HG02981 (cell line): ENCODE results near the gene CDK5.

ENCODE experiments used
- ATAC-seq: cut with Tn5 transposase; IDR thresholded peaks from one replicate; pipeline ENCODE4 v1.9.1; 2021; ENCODE audit warnings: mild to moderate bottlenecking, moderate library complexity; ENCODE audit not compliant: unreplicated experiment

Gene CDK5

DNA sequence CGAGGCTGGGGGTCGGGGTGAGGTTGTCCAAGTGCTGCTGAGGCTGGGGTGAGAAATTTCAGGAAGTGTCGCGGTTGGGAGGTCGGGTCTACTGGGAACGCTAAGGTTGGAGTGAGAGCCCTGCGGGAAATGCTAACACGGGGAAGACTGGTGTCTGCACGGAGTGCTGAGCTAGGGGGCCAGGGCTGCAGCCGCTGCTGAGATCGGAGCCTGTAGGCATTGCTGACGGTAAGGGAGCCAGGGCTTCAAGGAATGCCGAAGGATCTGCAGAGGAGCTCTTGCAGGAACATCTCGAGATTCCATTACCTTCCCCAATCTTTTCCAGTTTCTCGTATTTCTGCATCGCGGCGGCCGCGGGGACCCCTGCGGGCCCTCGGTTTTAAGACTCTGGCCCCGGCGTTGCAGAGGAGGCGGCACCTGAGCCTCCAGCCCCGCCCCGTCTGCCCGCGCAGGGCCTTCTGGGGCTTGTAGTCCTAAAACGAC, at the start of gene CDK5:
CDK5 (minus strand) TSS at position 392 of the 483 bp plus-strand sequence; CDS start at position 343, 49 bp downstream.
- ATAC-seq, result peak; percentile 12

- no peak for ATAC-seq
Observed at GRCh38 chr7:151104411-151105235, 46.9 kb upstream of the CDK5 start.

DNA sequence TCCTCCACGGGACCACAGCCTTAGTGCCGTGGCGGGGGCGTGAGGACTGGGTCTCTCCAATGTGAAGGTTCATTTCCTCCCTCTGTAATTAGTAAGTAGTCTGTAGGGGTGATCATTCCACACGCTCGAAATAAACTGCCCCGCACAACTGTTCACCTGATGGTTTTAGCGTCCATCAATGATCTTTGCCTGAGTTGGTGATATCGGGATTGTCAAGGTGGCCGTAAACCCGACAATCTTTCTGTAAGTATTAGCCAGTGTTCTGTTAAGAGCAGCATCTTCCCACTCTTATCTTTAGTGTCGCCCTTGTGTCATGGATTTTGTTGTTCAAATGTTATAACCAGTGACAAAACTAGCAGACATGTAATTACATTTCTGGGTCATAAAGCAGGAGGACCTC, 46.3 kb upstream of the CDK5 start:
- ATAC-seq, result no peak

DNA sequence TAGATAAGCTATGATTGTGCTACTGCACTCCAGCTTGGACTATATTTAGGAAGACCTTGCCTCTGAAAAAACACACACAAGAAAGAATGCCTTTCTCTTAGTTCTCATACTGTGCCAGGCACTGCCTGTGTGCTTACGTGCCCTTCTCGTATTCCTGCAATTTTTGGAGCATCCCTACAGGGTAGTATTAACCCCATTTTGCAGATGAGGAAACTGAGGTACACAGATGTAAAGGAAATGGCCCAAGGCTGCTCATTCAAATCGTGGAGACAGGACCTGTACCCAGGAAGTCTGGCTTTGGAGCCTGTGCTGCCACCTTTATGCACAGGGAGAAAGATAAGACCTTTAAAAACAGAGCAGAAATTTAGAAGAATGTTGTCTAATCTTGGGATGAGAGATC, 45.3 kb upstream of the CDK5 start:
- no peak for ATAC-seq

- ATAC-seq, result no peak
Observed at GRCh38 chr7:151101621-151102396, 44.1 kb upstream of the CDK5 start.

GRCh38 chr7:151100921-151101320, 43.2 kb upstream of the CDK5 start:
- ATAC-seq, result no peak

DNA sequence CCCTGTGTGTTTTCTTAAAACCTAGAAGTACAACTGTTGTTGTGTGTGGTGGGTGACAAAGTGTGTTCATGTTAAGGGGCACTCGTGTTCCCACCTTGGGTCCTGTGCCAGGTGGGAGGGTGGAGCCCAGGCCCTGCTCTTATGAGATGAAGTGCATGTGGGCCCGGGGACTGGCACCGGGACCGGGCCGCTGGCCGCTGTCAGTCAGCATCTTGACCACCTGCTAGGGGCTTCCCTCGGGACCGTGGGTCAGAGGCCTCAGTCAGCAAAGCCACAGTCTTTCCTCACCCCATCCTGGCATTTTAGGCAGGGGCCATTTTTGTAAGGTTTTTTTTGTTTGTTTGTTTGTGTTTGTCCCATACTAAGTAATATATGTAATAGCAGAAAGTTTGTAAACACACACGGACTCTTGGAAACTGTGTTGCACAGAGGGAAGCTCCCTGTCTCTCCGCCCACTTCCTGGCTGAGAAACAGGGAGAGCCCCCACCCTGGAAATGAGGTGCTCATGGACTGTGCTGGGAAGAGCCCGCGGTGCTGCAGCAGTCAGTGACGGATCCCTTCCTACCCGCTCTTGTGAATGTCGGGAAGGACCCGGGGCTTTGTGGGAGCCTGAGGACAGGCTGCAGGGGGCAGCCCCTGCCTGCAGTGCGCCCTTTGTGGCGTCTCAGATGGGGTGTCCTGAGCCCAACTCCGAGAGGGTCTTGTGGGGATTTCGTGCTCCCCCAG, 42.0 kb upstream of the CDK5 start:
- no peak for ATAC-seq

- ATAC-seq, result no peak
Observed at GRCh38 chr7:151095828-151096475, 38.3 kb upstream of the CDK5 start.

DNA sequence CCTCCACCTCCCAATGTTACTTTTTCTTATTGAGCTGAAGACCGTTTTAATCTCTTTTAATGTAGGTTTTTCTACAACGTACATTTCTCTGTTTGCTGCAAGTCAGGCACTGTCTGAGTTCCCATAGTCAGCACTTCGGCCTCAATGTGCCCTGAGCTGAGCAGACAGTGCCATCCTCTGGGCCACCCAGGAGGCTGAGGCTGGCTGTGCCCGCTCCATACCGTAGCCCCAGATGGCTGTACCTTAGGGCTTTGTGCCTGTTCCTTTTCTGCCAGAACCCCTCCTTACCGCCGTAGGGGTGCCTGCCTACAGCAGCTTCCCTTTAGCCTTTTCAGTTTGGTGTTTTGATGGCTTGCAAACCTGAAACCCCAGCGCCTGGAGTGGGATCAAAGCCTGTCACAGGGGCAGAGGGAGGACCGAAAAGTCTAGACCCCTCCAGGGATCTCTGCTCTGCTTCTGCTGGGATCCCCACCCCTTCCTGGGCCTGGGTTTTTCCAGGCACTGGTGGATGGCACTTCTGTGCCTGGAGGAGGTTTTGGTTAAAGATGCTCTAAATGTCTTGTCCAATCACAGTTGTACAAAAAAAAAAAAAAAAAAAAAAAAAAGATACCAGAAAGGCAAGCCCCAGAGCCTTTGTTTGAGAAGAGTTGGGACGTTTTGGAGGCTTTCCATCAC, 37.6 kb upstream of the CDK5 start:
- no peak for ATAC-seq

GRCh38 chr7:151094675-151095074, 37.0 kb upstream of the CDK5 start:
- ATAC-seq, result no peak

- ATAC-seq, result no peak
Observed at GRCh38 chr7:151093748-151094147, 36.1 kb upstream of the CDK5 start.

GRCh38 chr7:151091988-151092387, 34.3 kb upstream of the CDK5 start:
- no peak for ATAC-seq

DNA sequence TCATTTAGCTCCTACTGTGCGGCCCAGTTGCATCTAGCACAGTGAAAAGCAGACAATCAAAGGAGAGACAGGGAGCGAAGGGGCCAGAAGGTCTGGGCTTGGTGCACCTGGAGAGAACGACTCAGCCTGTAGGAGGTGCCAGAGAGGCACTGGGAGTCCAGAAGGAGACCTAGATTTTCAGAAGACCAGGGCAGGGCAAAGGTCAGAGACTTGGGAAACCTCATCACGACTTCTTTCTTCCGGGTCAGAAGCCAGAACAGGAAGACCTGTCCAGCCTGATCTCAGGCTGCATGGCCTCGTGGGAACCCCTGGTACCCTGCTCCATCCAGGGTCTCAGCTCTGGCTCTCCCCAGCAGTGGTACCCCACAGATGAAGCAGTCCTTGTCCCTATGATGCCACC, 33.7 kb upstream of the CDK5 start:
- ATAC-seq, result no peak

DNA sequence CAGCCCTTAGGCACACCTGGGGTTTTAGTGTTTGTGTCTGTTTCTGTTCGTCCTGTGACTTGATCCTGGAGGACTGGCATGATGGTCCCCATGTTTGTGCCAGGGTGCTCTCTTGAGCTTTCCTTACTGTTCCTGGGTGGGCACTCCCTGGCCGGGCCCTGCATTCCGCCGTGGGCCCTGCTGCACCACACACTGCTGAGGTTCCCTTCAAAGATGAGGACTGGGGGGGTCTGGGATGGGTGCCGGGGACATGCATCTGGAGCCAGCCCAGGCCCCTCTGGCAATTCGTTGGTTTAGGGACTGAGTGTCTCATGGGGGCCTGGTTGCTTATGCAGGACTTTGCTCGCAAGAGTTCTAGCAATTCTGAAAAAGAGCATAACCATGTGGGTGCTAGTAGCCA, 33.3 kb upstream of the CDK5 start:
- no peak for ATAC-seq

DNA sequence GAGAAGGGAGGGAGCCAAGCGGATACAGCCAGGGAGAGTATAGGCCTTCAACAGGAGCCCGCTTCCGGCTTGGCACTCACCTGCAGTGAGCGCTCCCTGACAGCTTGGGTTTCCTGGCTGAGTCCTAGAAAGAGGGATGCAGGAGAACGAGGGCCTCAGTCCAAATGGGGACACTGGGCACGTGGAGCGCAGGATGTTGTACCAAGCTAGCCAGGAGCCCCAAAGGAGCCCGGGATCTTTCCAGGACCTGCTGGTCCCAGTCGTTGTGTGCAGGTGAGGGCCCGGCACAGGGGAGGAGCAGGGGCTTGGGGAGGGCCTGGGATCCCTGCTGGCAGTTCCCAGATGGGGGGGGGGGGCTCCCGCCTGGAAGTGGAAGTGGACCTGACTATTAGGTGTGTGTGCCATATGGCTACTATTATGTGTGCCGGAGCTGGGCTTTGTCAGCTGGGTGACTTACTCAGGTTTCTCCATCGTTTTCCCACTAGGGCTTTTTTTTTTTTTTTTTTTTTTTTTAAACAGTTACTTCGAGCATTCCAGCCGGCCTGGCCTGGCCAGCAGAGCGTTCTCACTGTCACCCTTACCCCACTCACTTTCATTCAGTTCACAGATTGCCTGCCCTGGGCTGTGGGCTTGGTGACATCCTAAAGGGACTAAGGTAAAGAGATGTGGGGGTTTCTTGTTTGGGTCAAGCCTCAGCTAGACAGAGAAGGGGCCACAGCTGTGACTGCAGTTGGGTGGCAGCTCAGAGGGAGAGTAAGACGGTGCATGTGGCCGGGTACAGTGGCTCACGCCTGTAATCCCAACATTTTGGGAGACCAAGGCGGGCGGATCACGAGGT, 32.4 kb upstream of the CDK5 start:
- no peak for ATAC-seq

- no peak for ATAC-seq
Observed at GRCh38 chr7:151088856-151089699, 31.4 kb upstream of the CDK5 start.

- ATAC-seq, result no peak
Observed at GRCh38 chr7:151088019-151088855, 30.5 kb upstream of the CDK5 start.
